NCI-H2107 treated with DMSO at 0.1 percent for 48 hours (cell line): ENCODE results near the gene DOC2B.
A peak's percentile ranks its signal among the peaks of the same experiment; 100 is the strongest.

Experiments
- DNase-seq: peaks from one replicate; lab custom pipeline; 2025; ENCODE audit not compliant: unreplicated experiment; lab: John Stamatoyannopoulos, UW

Gene DOC2B

GRCh38 chr17:164303-165235, 16.9 kb downstream of the DOC2B start:
- no peak for DNase-seq

DNA sequence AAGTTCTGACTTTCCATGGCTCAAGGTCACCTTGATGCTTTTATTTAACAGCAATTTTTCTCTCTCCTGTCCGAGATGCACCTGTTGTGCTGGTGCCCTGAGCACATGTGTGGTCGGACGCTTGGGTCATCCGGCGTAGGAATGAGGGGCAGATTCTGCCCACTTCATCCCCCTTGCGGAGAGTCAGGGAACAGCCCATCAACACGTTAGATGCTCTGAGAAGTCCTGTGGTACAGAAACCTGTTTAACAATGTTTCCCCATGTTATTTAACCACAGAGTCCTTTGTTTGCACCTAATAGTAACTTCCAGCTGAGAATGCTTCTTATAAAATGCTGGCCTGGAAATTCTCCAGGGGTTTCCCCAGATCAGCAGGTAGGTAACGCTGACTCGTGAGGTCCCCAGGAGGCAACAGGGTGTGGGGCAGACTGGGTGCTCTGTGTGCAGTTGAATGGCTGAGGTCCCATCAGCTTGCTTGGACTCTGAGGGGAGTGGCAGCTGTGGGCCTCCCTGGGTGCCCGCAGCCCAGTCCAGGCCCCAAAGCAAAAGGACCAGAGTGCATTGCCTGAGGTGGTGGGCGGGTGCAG, 17.8 kb downstream of the DOC2B start:
- DNase-seq = peak; percentile 5

- no peak for DNase-seq
Observed at GRCh38 chr17:162689-163088, 18.8 kb downstream of the DOC2B start.

GRCh38 chr17:161481-161880, 20.0 kb downstream of the DOC2B start:
- DNase-seq = no peak

DNA sequence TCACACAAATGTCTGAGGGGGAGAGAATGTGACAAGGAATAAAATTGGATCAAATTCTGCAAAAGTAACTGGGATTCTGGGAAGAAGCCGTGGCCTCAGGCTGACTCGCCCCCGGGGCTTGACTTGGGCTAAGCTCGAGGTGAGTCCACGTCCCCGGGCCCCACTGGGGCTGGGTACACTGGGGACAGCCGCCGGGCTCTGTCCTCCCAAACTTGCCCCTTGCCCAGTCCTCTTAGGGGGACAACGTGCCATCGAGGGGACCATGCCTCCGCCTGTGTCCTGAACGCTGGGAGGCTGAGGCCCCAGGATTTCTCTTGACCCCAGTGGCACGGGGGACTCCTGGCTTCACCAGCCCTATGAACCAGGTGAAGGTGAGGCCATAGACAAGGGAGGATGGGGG, 21.1 kb downstream of the DOC2B start:
- no peak for DNase-seq

GRCh38 chr17:159609-160008, 21.8 kb downstream of the DOC2B start:
- DNase-seq = no peak

GRCh38 chr17:158379-158778, 23.1 kb downstream of the DOC2B start:
- DNase-seq = no peak

- DNase-seq = no peak
Observed at GRCh38 chr17:157901-158300, 23.5 kb downstream of the DOC2B start.

GRCh38 chr17:156946-157345, 24.5 kb downstream of the DOC2B start:
- no peak for DNase-seq

DNA sequence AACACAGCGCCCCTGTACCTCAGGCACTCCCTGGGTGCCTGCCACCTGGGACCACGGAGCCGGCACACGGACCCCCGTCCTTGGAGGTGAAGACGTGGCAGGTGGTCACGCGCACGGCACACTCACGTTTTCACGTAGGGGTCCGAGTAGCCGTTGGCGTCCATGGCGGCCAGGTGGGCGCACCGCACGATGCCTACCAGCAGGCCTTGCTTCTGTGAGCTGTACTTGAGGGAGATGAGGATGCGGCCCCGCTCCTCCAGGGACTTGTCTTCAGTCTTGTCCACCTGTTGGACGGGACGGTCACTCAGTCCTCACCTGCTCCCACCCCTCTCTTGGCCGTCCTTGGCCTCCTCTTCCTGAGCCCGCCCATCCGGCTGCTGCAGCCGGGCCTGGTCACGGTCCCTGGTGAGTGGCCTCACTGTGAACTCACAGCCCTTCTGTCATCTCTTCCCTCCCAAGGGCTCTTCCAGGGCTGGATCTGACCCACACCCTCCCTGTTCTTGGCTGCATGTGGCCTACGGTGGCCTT, 25.3 kb downstream of the DOC2B start:
- no peak for DNase-seq

GRCh38 chr17:155576-155975, 25.9 kb downstream of the DOC2B start:
- no peak for DNase-seq

DNA sequence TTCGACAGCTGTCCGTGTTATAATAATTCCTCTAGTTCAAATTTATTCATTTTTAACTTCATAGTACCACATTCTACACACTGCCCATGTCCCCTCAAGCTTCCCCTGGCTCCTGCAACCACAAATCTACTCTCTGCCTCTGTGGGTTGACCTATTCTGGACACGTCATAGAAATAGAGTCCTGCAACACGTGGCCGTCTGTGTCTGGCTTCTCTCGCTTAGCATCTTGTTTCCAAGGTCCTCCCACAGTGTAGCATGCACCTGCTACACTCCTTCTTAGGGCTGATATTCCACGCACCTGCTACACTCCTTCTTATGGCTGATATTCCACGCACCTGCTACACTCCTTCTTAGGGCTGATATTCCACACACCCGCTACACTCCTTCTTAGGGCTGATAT, 27.6 kb downstream of the DOC2B start:
- DNase-seq = no peak

GRCh38 chr17:152860-153420, 28.5 kb downstream of the DOC2B start:
- no peak for DNase-seq

- no peak for DNase-seq
Observed at GRCh38 chr17:151886-152859, 29.3 kb downstream of the DOC2B start.

DNA sequence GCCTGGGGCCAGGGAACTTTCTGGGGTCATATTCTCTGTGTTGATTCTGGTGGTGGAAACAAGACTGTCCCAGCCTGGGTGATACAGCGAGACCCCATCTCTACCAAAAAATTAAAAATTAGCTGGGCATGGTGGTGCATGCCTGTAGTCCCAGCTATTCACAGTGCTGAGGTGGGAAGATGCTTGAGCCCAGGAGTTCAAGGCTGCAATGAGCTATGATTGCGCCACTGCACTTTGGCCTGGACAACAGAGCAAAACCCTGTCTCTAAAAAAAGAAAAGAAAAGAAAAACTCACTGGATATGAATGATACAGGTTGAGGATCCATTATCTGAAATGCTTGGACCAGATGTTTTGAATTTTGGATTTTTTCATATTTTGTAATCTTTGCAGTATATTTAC, 30.4 kb downstream of the DOC2B start:
- DNase-seq = no peak

DNA sequence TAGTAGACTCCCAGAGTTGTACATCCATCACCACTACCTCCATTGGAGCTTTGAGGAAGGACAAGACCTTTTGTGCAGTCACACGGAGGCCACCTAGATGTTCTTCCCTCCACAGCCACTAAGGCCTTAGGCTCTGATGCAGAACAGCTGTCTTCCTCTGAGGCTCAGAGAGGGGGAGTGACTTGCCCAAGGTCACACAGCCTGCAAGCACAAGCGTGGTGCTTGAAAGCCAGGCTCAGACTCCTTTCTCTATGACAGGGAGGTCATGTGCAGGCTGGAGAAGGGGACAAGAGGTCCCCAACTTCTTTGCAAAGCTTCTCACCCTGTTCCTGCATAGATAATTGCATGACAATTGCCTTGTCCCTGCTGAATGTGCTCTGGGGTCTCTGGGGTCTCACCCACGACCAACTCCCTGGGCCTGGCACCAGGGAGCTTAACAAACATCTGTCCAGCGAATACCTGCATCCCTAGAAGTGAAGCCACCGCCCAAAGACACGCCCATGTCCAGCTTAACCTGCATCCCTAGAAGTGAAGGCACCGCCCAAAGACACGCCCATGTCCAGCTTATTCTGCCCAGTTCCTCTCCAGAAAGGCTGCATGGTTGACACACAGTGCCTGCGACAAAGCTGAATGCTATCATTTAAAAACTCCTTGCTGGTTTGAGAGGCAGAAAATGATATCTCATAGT, 31.4 kb downstream of the DOC2B start:
- no peak for DNase-seq

DNA sequence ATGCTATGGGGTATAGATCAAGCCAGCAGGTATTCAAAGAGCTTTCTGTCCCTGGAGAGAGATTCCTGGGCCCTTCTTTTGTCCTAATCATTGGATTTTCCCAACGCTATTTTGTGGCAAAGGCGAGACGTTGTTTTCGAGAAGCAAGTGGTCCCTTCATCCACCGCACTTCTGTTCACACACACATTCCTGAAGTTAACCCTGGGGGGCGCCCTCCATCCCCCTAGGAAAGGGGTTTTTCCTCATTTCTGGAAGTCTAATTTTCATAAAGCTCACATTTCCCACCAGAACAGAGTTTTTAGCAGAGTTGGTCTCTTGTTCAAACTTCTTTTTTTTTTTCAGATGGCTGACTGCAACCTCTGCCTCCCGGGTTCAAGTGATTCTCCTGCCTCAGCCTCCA, 32.2 kb downstream of the DOC2B start:
- DNase-seq = no peak

- DNase-seq = no peak
Observed at GRCh38 chr17:148757-149156, 32.7 kb downstream of the DOC2B start.

- DNase-seq = no peak
Observed at GRCh38 chr17:147796-148740, 33.4 kb downstream of the DOC2B start.
